Activated B cell treated with CpG ODN at 0.5 μM for 24 hours (primary cell): ENCODE results near the gene SLC25A23. TPM values are rescaled to one million over a fixed set of nuclear protein-coding genes. Genes with fewer than 3 reads are reported as not detected.

Experiments used
- ATAC-seq: fragments of 200-7000 bp; cut with Tn5 transposase; one replicate; pipeline ENCODE4 v1.10.0; 2021; ENCODE audit warnings: low read depth, mild to moderate bottlenecking, moderate library complexity
- CTCF ChIA-PET: fragments of 350-600 bp; sonication (Branson Sonifier 250); formaldehyde crosslinking; loops from one replicate; lab custom pipeline; 2021; ENCODE audit warnings: antibody characterized with exemption; lab: Charles Lee
- POLR2A ChIA-PET: fragments of 350-600 bp; sonication (Branson Sonifier 250); formaldehyde crosslinking; loops from one replicate; lab custom pipeline; 2021; ENCODE audit warnings: antibody characterized with exemption; lab: Charles Lee
- DNase-seq: peaks from one replicate; pipeline ENCODE4 v3.0.0; 2022
- H3K27ac Mint-ChIP-seq: one replicate; pipeline ENCODE4 v1.8.0; 2020; ENCODE audit warnings: mixed read lengths
- H3K27me3 Mint-ChIP-seq: one replicate; pipeline ENCODE4 v1.8.0; 2021; ENCODE audit warnings: mixed read lengths
- H3K36me3 Mint-ChIP-seq: one replicate; pipeline ENCODE4 v1.8.0; 2021; ENCODE audit warnings: low read depth, mixed read lengths
- H3K4me1 Mint-ChIP-seq: one replicate; pipeline ENCODE4 v1.8.0; 2021; ENCODE audit warnings: mixed read lengths
- H3K4me3 Mint-ChIP-seq: one replicate; pipeline ENCODE4 v1.8.0; 2020; ENCODE audit warnings: mild to moderate bottlenecking, mixed read lengths
- H3K9me3 Mint-ChIP-seq: one replicate; pipeline ENCODE4 v1.8.0; 2020; ENCODE audit warnings: mixed read lengths
- CTCF ChIP-seq: fragments of 200-600 bp; IDR thresholded peaks from one replicate; pipeline ENCODE4 v1.8.0; 2022; ENCODE audit warnings: antibody characterized with exemption, mild to moderate bottlenecking
- intact Hi-C: fragments of 100-400 bp; cut with micrococcal nuclease; formaldehyde crosslinking; loops from one replicate; pipeline ENCODE4 v1.15.1; 2024
- total RNA-seq: library from RNA; stranded (reverse); gene quantifications from 2 replicates; pipeline ENCODE4 v1.2.3, GENCODE V29; 2022

SLC25A23 gene
- total RNA-seq, 1 donor from 2014 or later = 50.4 TPM

GRCh38 chr19:6412447-6413091, 47.0 kb downstream of the SLC25A23 start:
- intact Hi-C loops = no loop called here
- Mint-ChIP-seq H3K4me3 (no peak overlapping the region), H3K4me1 (no peaks in the 10 kb centered on the region), H3K36me3 (peaks cover 37% of the 10 kb centered on the region), H3K27ac (no peak overlapping the region), H3K27me3 (no peaks in the 10 kb centered on the region), H3K9me3 (no peaks in the 10 kb centered on the region)
- ChIA-PET CTCF (no interaction called here), POLR2A (no interaction called here)
- ATAC-seq (peak; percentile 64), DNase-seq (no peak)
- no peak for TF ChIP-seq CTCF

- no peaks in the 10 kb centered on the region for H3K27me3 Mint-ChIP-seq
Observed at GRCh38 chr19:6412061-6412446, 47.5 kb downstream of the SLC25A23 start.

GRCh38 chr19:6409346-6409745, 50.2 kb downstream of the SLC25A23 start:
- no peaks in the 10 kb centered on the region for H3K9me3 Mint-ChIP-seq
- no peaks in the 10 kb centered on the region for H3K27me3 Mint-ChIP-seq
- no peak overlapping the region for H3K27ac Mint-ChIP-seq
- H3K4me3 Mint-ChIP-seq = no peak overlapping the region
- ChIA-PET POLR2A (no interaction called here), CTCF (no interaction called here)
- ATAC-seq (no peak), DNase-seq (no peak)
- H3K4me1 Mint-ChIP-seq = no peaks in the 10 kb centered on the region
- H3K36me3 Mint-ChIP-seq = peaks cover 12% of the 10 kb centered on the region
- no peak for TF ChIP-seq CTCF
- intact Hi-C loops = no loop called here

More at GRCh38 chr19:6412061-6412446, 47.5 kb downstream of the SLC25A23 start:
- no peak for TF ChIP-seq CTCF
- Mint-ChIP-seq H3K36me3 (peaks cover 32% of the 10 kb centered on the region), H3K4me1 (no peaks in the 10 kb centered on the region), H3K9me3 (no peaks in the 10 kb centered on the region), H3K4me3 (no peak overlapping the region), H3K27ac (no peak overlapping the region)
- intact Hi-C loops = no loop called here
- ChIA-PET CTCF (no interaction called here), POLR2A (interaction anchor here (1.6 kb wide), 1 partner anchor 19 kb away, joined by 4 read pairs; the partner anchor contains the start of gene GTF2F1)
- DNase-seq = no peak
- ATAC-seq = peak; percentile 10

GRCh38 chr19:6406401-6406800, 53.2 kb downstream of the SLC25A23 start:
- no peaks in the 10 kb centered on the region for H3K4me1 Mint-ChIP-seq
- H3K27ac Mint-ChIP-seq = no peak overlapping the region
- ATAC-seq (no peak), DNase-seq (no peak)
- H3K9me3 Mint-ChIP-seq = no peaks in the 10 kb centered on the region
- H3K4me3 Mint-ChIP-seq = no peak overlapping the region
- H3K36me3 Mint-ChIP-seq = no peaks in the 10 kb centered on the region
- no peaks in the 10 kb centered on the region for H3K27me3 Mint-ChIP-seq
- intact Hi-C loops = no loop called here
- no peak for TF ChIP-seq CTCF
- ChIA-PET POLR2A (interaction anchor here (0.7 kb wide), 1 partner anchor 43 kb away, joined by 4 read pairs; no protein-coding TSS in a partner anchor), CTCF (interaction anchor here (0.6 kb wide), 1 partner anchor 608 kb away, joined by 3 read pairs; no protein-coding TSS in a partner anchor)

GRCh38 chr19:6402837-6403608, 56.6 kb downstream of the SLC25A23 start:
- Mint-ChIP-seq H3K27ac (no peak overlapping the region), H3K4me1 (no peaks in the 10 kb centered on the region), H3K36me3 (no peaks in the 10 kb centered on the region), H3K9me3 (no peaks in the 10 kb centered on the region), H3K27me3 (no peaks in the 10 kb centered on the region), H3K4me3 (no peak overlapping the region)
- intact Hi-C loops = no loop called here
- POLR2A ChIA-PET = interaction anchor here (1.0 kb wide), 1 partner anchor 10 kb away, joined by 3 read pairs; the partner anchor contains the start of gene GTF2F1
- ATAC-seq (no peak), DNase-seq (no peak)
- no peak for TF ChIP-seq CTCF
- CTCF ChIA-PET = no interaction called here
